CD4-positive, alpha-beta T cell (primary cell): ENCODE measurements around the gene DLX5. TPM values are rescaled to one million over a fixed set of nuclear protein-coding genes. Genes with fewer than 3 reads are reported as not detected.

Source experiments
- ATAC-seq: fragments of 200-7000 bp; cut with Tn5 transposase; one replicate; pipeline ENCODE4 v1.10.0; 2022; ENCODE audit warnings: mild to moderate bottlenecking; ENCODE audit not compliant: poor library complexity
- CTCF ChIA-PET: fragments of 350-600 bp; sonication (Branson Sonifier 250); formaldehyde crosslinking; loops from one replicate; lab custom pipeline; 2021; ENCODE audit warnings: antibody characterized with exemption, inconsistent platforms; lab: Charles Lee
- POLR2A ChIA-PET: fragments of 350-600 bp; sonication (Branson Sonifier 250); formaldehyde crosslinking; loops from one replicate; lab custom pipeline; 2021; ENCODE audit warnings: antibody characterized with exemption, inconsistent platforms; lab: Charles Lee
- DNase-seq, 14 experiments: peaks; one replicate each; pipeline ENCODE4 v3.0.0-alpha.2; 2013 to 2020; ENCODE audit warnings: mixed read lengths in 2 of 14
- H3K27ac ChIP-seq, 2 donors: one replicate each; pipeline versions ENCODE4 v1.5.1 to v1.7.0; 2013; ENCODE audit warnings: low read length in 2 of 2, low read depth in 1 of 2, mild to moderate bottlenecking in 1 of 2
- H3K27me3 ChIP-seq, 2 experiments: 1 replicate in 1 of 2; 2 replicates in 1 of 2; pipeline versions ENCODE4 v1.6.1 to v1.7.0; 2013; ENCODE audit warnings: low read length in 2 of 2, control low read depth in 1 of 2, mild to moderate bottlenecking in 1 of 2, moderate library complexity in 1 of 2; ENCODE audit not compliant: insufficient read depth in 2 of 2, control insufficient read depth in 1 of 2
- H3K36me3 ChIP-seq: one replicate; pipeline ENCODE4 v1.6.1; 2013; ENCODE audit warnings: low read length, control low read depth; ENCODE audit not compliant: insufficient read depth
- H3K4me1 ChIP-seq: one replicate; pipeline ENCODE4 v1.6.1; 2013; ENCODE audit warnings: low read length, control low read depth; ENCODE audit not compliant: insufficient read depth
- H3K4me3 ChIP-seq: one replicate; pipeline ENCODE4 v1.5.1; 2013; ENCODE audit warnings: mild to moderate bottlenecking, low read length, moderate library complexity
- H3K9me3 ChIP-seq, 2 experiments: 1 replicate in 1 of 2; 2 replicates in 1 of 2; pipeline versions ENCODE4 v1.6.1 to v1.7.0; 2013; ENCODE audit warnings: low read length in 2 of 2, mild to moderate bottlenecking in 2 of 2, control low read depth in 1 of 2, moderate library complexity in 1 of 2; ENCODE audit not compliant: control insufficient read depth in 1 of 2, insufficient read depth in 1 of 2
- H3K27ac Mint-ChIP-seq: one replicate; pipeline ENCODE4 v1.8.0; 2020; ENCODE audit warnings: mixed read lengths
- H3K27me3 Mint-ChIP-seq: one replicate; pipeline ENCODE4 v1.8.0; 2021; ENCODE audit warnings: mixed read lengths
- H3K36me3 Mint-ChIP-seq: one replicate; pipeline ENCODE4 v1.8.0; 2021; ENCODE audit warnings: low read depth, mixed read lengths
- H3K4me1 Mint-ChIP-seq: one replicate; pipeline ENCODE4 v1.8.0; 2021; ENCODE audit warnings: low read depth, mixed read lengths
- H3K4me3 Mint-ChIP-seq: one replicate; pipeline ENCODE4 v1.8.0; 2020; ENCODE audit warnings: mild to moderate bottlenecking, mixed read lengths
- H3K9me3 Mint-ChIP-seq: one replicate; pipeline ENCODE4 v1.8.0; 2020; ENCODE audit warnings: mixed read lengths
- CTCF ChIP-seq: fragments of 200-600 bp; IDR thresholded peaks from one replicate; pipeline ENCODE4 v1.8.0; 2022; ENCODE audit warnings: antibody characterized with exemption, mild to moderate bottlenecking
- intact Hi-C, 2 experiments: fragments of 100-400 bp; cut with DNase I in 1 of 2; cut with micrococcal nuclease in 1 of 2; formaldehyde crosslinking; loops; one replicate each; pipeline versions ENCODE4 v1.15.1 to v1.9.0; 2023 to 2025; cut with DNase I, micrococcal nuclease
- total RNA-seq, 174 experiments: library from RNA in 2 of 174; stranded (reverse) in 2 of 174; gene quantifications; one replicate each; pipeline ENCODE4 v1.2.3 and lab custom pipeline; 2021 to 2026

The DLX5 gene
- total RNA-seq, 2 experiments from 2014 or later, result not detected

GRCh38 chr7:96989241-96989858 is 35.3 kb downstream of the DLX5 start:
- no peaks in the 10 kb centered on the region for H3K36me3 ChIP-seq
- intact Hi-C loops, result no loop called here
- Mint-ChIP-seq H3K4me1 (peaks cover 4% of the 10 kb centered on the region), H3K27ac (no peak overlapping the region), H3K27me3 (peaks cover 99% of the 10 kb centered on the region), H3K9me3 (no peaks in the 10 kb centered on the region), H3K4me3 (no peak overlapping the region), H3K36me3 (no peaks in the 10 kb centered on the region)
- H3K4me1 ChIP-seq, result no peaks in the 10 kb centered on the region
- H3K27me3 ChIP-seq, result peaks cover 55 to 76% of the 10 kb centered on the region in 2 experiments
- ChIA-PET POLR2A (no interaction called here), CTCF (no interaction called here)
- TF ChIP-seq CTCF, result no peak
- ATAC-seq, result no peak
- H3K4me3 ChIP-seq, result no peak overlapping the region
- H3K27ac ChIP-seq, result no peak overlapping the region
- peaks cover 0 to 27% of the 10 kb centered on the region in 2 experiments for H3K9me3 ChIP-seq
- DNase-seq, result no peak

- ATAC-seq (no peak), DNase-seq (no peak)
- Mint-ChIP-seq H3K27me3 (peaks cover 93% of the 10 kb centered on the region), H3K9me3 (no peaks in the 10 kb centered on the region), H3K27ac (no peak overlapping the region), H3K4me1 (peaks cover 4% of the 10 kb centered on the region), H3K36me3 (no peaks in the 10 kb centered on the region), H3K4me3 (no peak overlapping the region)
- CTCF ChIA-PET, result no interaction called here
- no peak for TF ChIP-seq CTCF
- peaks cover 38 to 60% of the 10 kb centered on the region in 2 experiments for H3K27me3 ChIP-seq
- H3K27ac ChIP-seq, result no peak overlapping the region
- H3K9me3 ChIP-seq, result peaks cover 0 to 15% of the 10 kb centered on the region in 2 experiments
- intact Hi-C loops, result no loop called here
- H3K4me1 ChIP-seq, result no peaks in the 10 kb centered on the region
- POLR2A ChIA-PET, result interaction anchor here (0.6 kb wide), 1 partner anchor 19 kb away, joined by 3 read pairs; no protein-coding TSS in a partner anchor
- no peak overlapping the region for H3K4me3 ChIP-seq
- no peaks in the 10 kb centered on the region for H3K36me3 ChIP-seq
Observed at GRCh38 chr7:96987719-96988118, 36.9 kb downstream of the DLX5 start.

- H3K4me3 ChIP-seq, result no peak overlapping the region
- no peak for TF ChIP-seq CTCF
- no peak overlapping the region for H3K27ac ChIP-seq
- no peak overlapping the region for H3K4me3 Mint-ChIP-seq
- no peak overlapping the region for H3K27ac Mint-ChIP-seq
- peaks cover under 1% of the 10 kb centered on the region for H3K4me1 Mint-ChIP-seq
- ChIA-PET POLR2A (no interaction called here), CTCF (no interaction called here)
- no peaks in the 10 kb centered on the region for H3K9me3 Mint-ChIP-seq
- no peaks in the 10 kb centered on the region for H3K36me3 Mint-ChIP-seq
- peaks cover 88% of the 10 kb centered on the region for H3K27me3 Mint-ChIP-seq
- no peaks in the 10 kb centered on the region for H3K36me3 ChIP-seq
- no peak for ATAC-seq
- peaks cover 0 to 8% of the 10 kb centered on the region in 2 experiments for H3K9me3 ChIP-seq
- H3K4me1 ChIP-seq, result no peaks in the 10 kb centered on the region
- intact Hi-C loops, result no loop called here
- no peak for DNase-seq
- H3K27me3 ChIP-seq, result peaks cover 30 to 55% of the 10 kb centered on the region in 2 experiments
Observed at GRCh38 chr7:96986901-96987300, 37.7 kb downstream of the DLX5 start.
